B cell (primary cell): ENCODE data around the gene TSPAN17. TPM values are rescaled to one million over a fixed set of nuclear protein-coding genes. Genes with fewer than 3 reads are reported as not detected.

ENCODE experiments used
- ATAC-seq: fragments of 200-7000 bp; cut with Tn5 transposase; one replicate; pipeline ENCODE4 v1.10.0; 2021; ENCODE audit warnings: low read depth, mild to moderate bottlenecking, moderate number of reproducible peaks, moderate library complexity
- CTCF ChIA-PET: fragments of 350-600 bp; sonication (Branson Sonifier 250); formaldehyde crosslinking; loops from one replicate; lab custom pipeline; 2021; ENCODE audit warnings: antibody characterized with exemption, inconsistent platforms; lab: Charles Lee
- POLR2A ChIA-PET: fragments of 350-600 bp; sonication (Branson Sonifier 250); formaldehyde crosslinking; loops from one replicate; lab custom pipeline; 2021; ENCODE audit warnings: antibody characterized with exemption; lab: Charles Lee
- DNase-seq: peaks from one replicate; pipeline ENCODE4 v3.0.0; 2013
- H2AFZ ChIP-seq: 2 replicates; pipeline ENCODE4 v1.6.1; 2012; ENCODE audit warnings: mild to moderate bottlenecking, low read depth, low read length; ENCODE audit not compliant: insufficient read depth, poor library complexity, severe bottlenecking
- H3K27ac ChIP-seq, 2 donors: 1 replicate in 1 of 2; 2 replicates in 1 of 2; pipeline ENCODE4 v1.5.1; 2012 to 2013; ENCODE audit warnings: low read length in 2 of 2, mild to moderate bottlenecking in 2 of 2, moderate library complexity in 1 of 2
- H3K27me3 ChIP-seq, 4 experiments: fragments of 200-600 bp in 1 of 4; sonication (generic) in 1 of 4; replicated peaks in 1 of 4; 1 replicate in 2 of 4; 2 replicates in 2 of 4; pipeline versions ENCODE4 v1.6.1 to v1.7.0; 2013 to 2016; ENCODE audit warnings: low read length in 3 of 4, mild to moderate bottlenecking in 2 of 4, mixed read lengths in 1 of 4, moderate library complexity in 1 of 4; ENCODE audit not compliant: insufficient read depth in 4 of 4, control insufficient read depth in 3 of 4; ENCODE audit errors: control extremely low read depth in 1 of 4
- H3K36me3 ChIP-seq, 2 experiments: replicated peaks in 1 of 2; 1 replicate in 1 of 2; 2 replicates in 1 of 2; pipeline versions ENCODE4 v1.6.1 to v1.7.1; 2013; ENCODE audit warnings: low read length in 1 of 2; ENCODE audit not compliant: insufficient read depth in 2 of 2, control insufficient read depth in 1 of 2; ENCODE audit errors: control extremely low read depth in 1 of 2, extremely low read depth in 1 of 2
- H3K4me1 ChIP-seq, 2 donors: fragments of 200-600 bp in 1 of 2; sonication (generic) in 1 of 2; 1 replicate in 1 of 2; 2 replicates in 1 of 2; pipeline versions ENCODE4 v1.5.1 to v1.6.1; 2013 to 2017; ENCODE audit warnings: low read length in 2 of 2; ENCODE audit not compliant: control insufficient read depth in 2 of 2, insufficient read depth in 2 of 2
- H3K4me2 ChIP-seq: replicated peaks from 2 replicates; pipeline ENCODE3; 2012; ENCODE audit warnings: mild to moderate bottlenecking, low read depth, low read length; ENCODE audit not compliant: poor library complexity, severe bottlenecking
- H3K4me3 ChIP-seq, 5 experiments: fragments of 200-600 bp in 1 of 5; sonication (generic) in 1 of 5; 1 replicate in 3 of 5; 2 replicates in 2 of 5; pipeline versions ENCODE4 v1.5.1 to v1.7.0; 2011 to 2016; ENCODE audit warnings: low read length in 4 of 5, mild to moderate bottlenecking in 4 of 5, low read depth in 2 of 5, control low read depth in 1 of 5, moderate library complexity in 1 of 5; ENCODE audit not compliant: insufficient read depth in 1 of 5; ENCODE audit errors: control extremely low read depth in 1 of 5, extremely low read depth in 1 of 5
- H3K79me2 ChIP-seq: fragments of 200-600 bp; sonication (generic); one replicate; pipeline ENCODE4 v1.6.0; 2016; ENCODE audit warnings: low read length; ENCODE audit not compliant: control insufficient read depth, insufficient read depth
- H3K9ac ChIP-seq: fragments of 200-600 bp; sonication (generic); 2 replicates; pipeline ENCODE4 v1.6.1; 2017; ENCODE audit warnings: mild to moderate bottlenecking, low read length, moderate library complexity
- H3K9me3 ChIP-seq, 3 donors: one replicate each; pipeline versions ENCODE4 v1.6.1 to v1.7.1; 2013; ENCODE audit warnings: low read length in 2 of 3; ENCODE audit not compliant: control insufficient read depth in 2 of 3, insufficient read depth in 1 of 3; ENCODE audit errors: control extremely low read depth in 1 of 3
- H4K20me1 ChIP-seq: 2 replicates; pipeline ENCODE4 v1.6.0; 2012; ENCODE audit warnings: mild to moderate bottlenecking, low read length; ENCODE audit not compliant: insufficient read depth, control insufficient read depth, poor library complexity, severe bottlenecking
- H3K27ac Mint-ChIP-seq: one replicate; pipeline ENCODE4 v1.8.0; 2021; ENCODE audit warnings: mixed read lengths
- H3K27me3 Mint-ChIP-seq: one replicate; pipeline ENCODE4 v1.8.0; 2021; ENCODE audit warnings: mixed read lengths
- H3K4me1 Mint-ChIP-seq: one replicate; pipeline ENCODE4 v1.8.0; 2021; ENCODE audit warnings: mixed read lengths
- H3K4me3 Mint-ChIP-seq: one replicate; pipeline ENCODE4 v1.8.0; 2021; ENCODE audit warnings: mixed read lengths
- H3K9me3 Mint-ChIP-seq: one replicate; pipeline ENCODE4 v1.8.0; 2022; ENCODE audit warnings: mixed read lengths; ENCODE audit not compliant: insufficient read depth
- EZH2 ChIP-seq: IDR thresholded peaks from 2 replicates; pipeline ENCODE4 v1.6.1; 2012; ENCODE audit warnings: borderline replicate concordance, low read depth, mild to moderate bottlenecking, moderate library complexity, low read length; ENCODE audit not compliant: insufficient read depth, poor library complexity, severe bottlenecking
- WGBS: methylation state at CpG from one replicate; pipeline ENCODE4 v1.1.5; 2013; ENCODE audit warnings: missing lambda C conversion rate; ENCODE audit not compliant: insufficient coverage; 5-methylcytosine and 5-hydroxymethylcytosine counted together
- intact Hi-C: fragments of 100-400 bp; cut with micrococcal nuclease; formaldehyde crosslinking; loops from one replicate; pipeline ENCODE4 v1.10.0; 2022
- polyA plus RNA-seq: library from polyadenylated mRNA; depleted of rRNA; stranded (reverse); fragments of >200 nt; gene quantifications from 2 replicates; pipeline ENCODE4 v1.2.3, GENCODE V29; 2012
- total RNA-seq, 2 donors: library from RNA; stranded (reverse); fragments of 120-200 nt in 1 of 2; gene quantifications; 1 replicate in 1 of 2; 2 replicates in 1 of 2; pipeline versions ENCODE4 v1.2.3 to v1.2.4, GENCODE V29; 2013 to 2022
- TF ChIP-seq, protein P1 (sequence below): fragments of 200-600 bp; IDR thresholded peaks from one replicate; pipeline ENCODE4 v1.8.0; 2022; ENCODE audit warnings: antibody characterized with exemption, mild to moderate bottlenecking

TSPAN17 gene
- total and polyA plus RNA-seq, 2 donors (not counting 1 experiment from before 2014, with no cell fraction given) = 20.5 to 21.0 TPM

DNA sequence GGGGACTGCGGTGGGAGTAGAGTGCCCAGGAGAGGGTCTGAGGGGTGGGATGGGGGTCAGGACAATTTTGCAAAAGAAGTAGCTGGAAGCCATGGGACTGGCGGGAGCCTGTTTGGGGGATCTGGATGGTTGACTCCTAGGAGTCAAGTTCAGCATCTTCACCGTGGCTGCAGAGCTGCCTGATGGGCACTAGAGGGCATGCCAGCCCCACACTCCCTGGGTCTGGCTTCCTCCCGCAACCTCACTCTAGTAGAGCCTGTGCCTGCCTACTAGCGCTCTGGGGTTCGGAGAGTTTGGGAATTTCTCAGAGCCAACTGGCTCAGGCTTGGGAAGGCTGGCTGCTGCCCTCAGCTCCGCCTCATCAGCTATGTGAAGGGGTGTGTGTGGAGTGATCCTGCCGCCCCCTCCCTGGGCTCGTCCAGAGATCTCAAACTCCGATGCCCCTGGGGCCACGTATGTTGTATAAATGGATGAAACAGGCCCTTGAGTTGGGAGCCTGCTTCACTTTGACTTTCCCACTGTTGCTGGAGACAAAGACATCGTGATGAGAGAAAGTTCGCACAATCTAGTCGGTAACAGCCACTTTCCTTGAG lies 10.8 kb downstream of the TSPAN17 start:
- ChIA-PET POLR2A (interaction anchor here (1.2 kb wide), 1 partner anchor 11 kb away, joined by 3 read pairs; no protein-coding TSS in a partner anchor), CTCF (interaction anchor here (0.6 to 5.6 kb wide), 10 partner anchors 8 to 454 kb away, joined by 3 to 78 read pairs (median 6); partner anchors contain the start of genes EIF4E1B, SNCB and TSPAN17)
- DNase-seq (peak; percentile 75), ATAC-seq (peak; percentile 75)
- Mint-ChIP-seq H3K4me1 (peaks cover 42% of the 10 kb centered on the region), H3K27me3 (peaks cover 3% of the 10 kb centered on the region), H3K27ac (peak overlapping the region; percentile 59), H3K4me3 (peak overlapping the region; percentile 85), H3K9me3 (no peaks in the 10 kb centered on the region)
- Histone ChIP-seq H3K27me3 (peaks cover 0 to 4% (median 0%) of the 10 kb centered on the region in 4 experiments), H3K9ac (no peak overlapping the region), H4K20me1 (no peaks in the 10 kb centered on the region), H3K4me1 (peaks cover 34 to 41% of the 10 kb centered on the region in 2 donors), H3K9me3 (no peaks in the 10 kb centered on the region), H3K4me2 (peak overlapping the region; percentile 69), H3K4me3 (peak overlapping the region in 1 of 5 experiments; percentile 56), H3K79me2 (no peaks in the 10 kb centered on the region), H3K27ac (no peak overlapping the region), H3K36me3 (peaks cover 0 to 12% of the 10 kb centered on the region in 2 experiments), H2AFZ (peak overlapping the region; percentile 69)
- WGBS = 60% methylated on average over 11 of the region's 14 CpGs
- intact Hi-C loops = loop anchor here (2.0 kb wide), 1 partner anchor 301 kb away; no protein-coding TSS in a partner anchor
- TF ChIP-seq, protein P1, sequence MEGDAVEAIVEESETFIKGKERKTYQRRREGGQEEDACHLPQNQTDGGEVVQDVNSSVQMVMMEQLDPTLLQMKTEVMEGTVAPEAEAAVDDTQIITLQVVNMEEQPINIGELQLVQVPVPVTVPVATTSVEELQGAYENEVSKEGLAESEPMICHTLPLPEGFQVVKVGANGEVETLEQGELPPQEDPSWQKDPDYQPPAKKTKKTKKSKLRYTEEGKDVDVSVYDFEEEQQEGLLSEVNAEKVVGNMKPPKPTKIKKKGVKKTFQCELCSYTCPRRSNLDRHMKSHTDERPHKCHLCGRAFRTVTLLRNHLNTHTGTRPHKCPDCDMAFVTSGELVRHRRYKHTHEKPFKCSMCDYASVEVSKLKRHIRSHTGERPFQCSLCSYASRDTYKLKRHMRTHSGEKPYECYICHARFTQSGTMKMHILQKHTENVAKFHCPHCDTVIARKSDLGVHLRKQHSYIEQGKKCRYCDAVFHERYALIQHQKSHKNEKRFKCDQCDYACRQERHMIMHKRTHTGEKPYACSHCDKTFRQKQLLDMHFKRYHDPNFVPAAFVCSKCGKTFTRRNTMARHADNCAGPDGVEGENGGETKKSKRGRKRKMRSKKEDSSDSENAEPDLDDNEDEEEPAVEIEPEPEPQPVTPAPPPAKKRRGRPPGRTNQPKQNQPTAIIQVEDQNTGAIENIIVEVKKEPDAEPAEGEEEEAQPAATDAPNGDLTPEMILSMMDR = peak; percentile 84
- TF ChIP-seq EZH2 = no peak
